AG10803 (cell line): ENCODE results near the gene SLC2A5.
A peak's percentile ranks its signal among the peaks of the same experiment; 100 is the strongest.

Source experiments
- DNase-seq: peaks from one replicate; pipeline ENCODE4 v3.0.0; 2010; ENCODE audit warnings: low read depth
- H3K4me3 ChIP-seq: 2 replicates; pipeline ENCODE4 v1.5.1; 2011; ENCODE audit warnings: mild to moderate bottlenecking, low read length, control low read depth
- TF ChIP-seq, protein P1 (sequence below): conservative IDR thresholded peaks from 2 replicates; pipeline ENCODE4 v1.5.1; 2011; ENCODE audit warnings: mild to moderate bottlenecking, low read length, control low read depth, inconsistent platforms

The SLC2A5 gene

DNA sequence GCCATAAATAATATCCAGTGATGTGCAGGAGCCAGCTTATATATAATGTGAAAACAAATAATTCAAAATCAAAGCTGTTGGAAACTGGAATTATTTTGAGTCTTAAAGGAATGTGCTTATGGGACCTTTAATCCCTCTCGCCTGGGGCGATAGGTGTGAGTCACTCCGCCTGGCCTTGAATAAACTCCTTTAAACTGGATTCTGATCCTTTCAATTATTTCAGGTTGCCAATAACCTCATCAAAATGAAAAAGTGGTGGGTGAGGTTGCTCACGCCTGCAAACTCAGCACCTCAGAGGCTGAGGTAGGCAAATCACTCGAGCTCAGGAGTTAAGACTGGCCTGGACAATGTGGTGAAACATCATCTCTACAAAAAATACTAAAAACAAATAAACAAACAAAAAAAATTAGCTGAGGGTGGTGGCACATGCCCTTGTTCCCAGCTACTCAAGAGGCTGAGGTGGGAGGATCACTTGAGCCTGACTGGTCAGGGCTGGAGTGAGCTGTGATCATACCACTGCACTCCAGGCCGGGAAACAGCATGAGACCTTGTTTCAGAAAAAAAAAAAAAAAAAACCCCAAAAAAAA, 11.4 kb upstream of the SLC2A5 start:
- no peak overlapping the region for H3K4me3 ChIP-seq
- TF ChIP-seq, protein P1, sequence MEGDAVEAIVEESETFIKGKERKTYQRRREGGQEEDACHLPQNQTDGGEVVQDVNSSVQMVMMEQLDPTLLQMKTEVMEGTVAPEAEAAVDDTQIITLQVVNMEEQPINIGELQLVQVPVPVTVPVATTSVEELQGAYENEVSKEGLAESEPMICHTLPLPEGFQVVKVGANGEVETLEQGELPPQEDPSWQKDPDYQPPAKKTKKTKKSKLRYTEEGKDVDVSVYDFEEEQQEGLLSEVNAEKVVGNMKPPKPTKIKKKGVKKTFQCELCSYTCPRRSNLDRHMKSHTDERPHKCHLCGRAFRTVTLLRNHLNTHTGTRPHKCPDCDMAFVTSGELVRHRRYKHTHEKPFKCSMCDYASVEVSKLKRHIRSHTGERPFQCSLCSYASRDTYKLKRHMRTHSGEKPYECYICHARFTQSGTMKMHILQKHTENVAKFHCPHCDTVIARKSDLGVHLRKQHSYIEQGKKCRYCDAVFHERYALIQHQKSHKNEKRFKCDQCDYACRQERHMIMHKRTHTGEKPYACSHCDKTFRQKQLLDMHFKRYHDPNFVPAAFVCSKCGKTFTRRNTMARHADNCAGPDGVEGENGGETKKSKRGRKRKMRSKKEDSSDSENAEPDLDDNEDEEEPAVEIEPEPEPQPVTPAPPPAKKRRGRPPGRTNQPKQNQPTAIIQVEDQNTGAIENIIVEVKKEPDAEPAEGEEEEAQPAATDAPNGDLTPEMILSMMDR: no peak
- DNase-seq: no peak

DNA sequence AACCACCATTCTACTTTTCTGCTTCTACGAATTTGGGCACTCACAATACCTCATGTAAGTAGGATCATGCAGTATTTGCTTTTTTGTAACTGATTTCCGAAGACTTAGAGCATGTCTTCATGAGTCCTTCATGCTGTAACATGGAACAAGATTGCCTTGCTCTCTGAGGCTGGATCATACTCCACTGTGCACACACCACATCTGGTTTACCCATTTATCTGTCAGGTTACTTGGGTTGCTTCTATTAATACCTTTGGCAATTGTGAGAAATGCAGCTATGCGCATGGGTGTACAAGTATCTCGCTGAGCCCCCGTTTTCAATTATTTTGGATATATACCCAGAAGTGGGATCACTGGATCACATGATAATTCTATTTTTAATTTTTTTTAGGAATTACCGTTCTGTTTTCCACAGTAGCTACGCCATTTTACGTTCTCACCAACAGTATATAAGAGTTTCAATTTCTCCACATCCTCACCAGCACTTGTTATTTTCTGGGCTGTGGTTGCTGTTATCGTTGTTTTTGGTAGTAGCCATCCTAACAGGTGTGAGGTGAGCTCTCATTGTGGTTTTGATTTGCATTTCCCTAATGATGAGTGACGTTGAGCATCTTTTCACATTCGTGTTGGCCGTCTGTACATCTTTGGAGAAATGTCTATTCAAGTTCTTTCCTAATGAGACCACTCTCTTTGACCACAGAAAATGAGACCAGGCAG, 10.7 kb upstream of the SLC2A5 start:
- TF ChIP-seq, protein P1: no peak
- no peak overlapping the region for H3K4me3 ChIP-seq
- DNase-seq: no peak

DNA sequence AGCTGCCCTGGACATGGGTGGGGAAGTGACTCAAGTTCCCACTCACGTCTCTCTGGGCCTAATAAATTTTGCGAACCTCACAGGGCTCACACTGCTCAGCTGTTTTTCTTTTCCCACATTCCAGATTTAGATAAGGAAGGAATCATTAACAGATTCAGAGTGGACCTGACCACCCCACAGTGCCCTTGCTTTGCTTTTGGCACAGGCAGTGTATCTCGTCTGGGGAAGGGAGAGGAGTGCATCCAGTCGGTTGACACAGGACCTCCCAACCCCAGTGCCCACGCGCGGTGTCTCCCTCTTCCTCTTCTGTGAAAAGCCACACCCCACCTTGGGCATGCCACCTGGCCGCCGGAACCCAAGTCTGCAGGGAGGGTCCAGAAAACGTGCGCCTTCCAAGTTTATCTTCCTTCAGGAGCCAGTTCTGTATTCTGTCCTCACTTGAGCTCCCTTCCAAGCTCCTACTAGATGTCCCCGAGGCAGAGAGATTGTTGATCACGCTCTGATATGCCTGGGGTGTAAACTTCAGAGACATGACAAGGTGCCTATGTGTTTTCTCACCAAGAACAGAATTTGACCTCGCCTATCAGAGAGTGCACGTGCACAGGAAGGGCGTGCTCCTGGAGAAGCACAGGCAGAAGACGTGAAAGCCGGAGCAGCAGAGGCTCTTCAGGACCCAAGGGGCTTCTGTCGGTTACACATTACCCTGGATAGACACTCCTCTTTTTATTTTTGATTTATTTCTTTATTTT, 9.5 kb upstream of the SLC2A5 start:
- no peak overlapping the region for H3K4me3 ChIP-seq
- TF ChIP-seq, protein P1: no peak
- DNase-seq: no peak

DNA sequence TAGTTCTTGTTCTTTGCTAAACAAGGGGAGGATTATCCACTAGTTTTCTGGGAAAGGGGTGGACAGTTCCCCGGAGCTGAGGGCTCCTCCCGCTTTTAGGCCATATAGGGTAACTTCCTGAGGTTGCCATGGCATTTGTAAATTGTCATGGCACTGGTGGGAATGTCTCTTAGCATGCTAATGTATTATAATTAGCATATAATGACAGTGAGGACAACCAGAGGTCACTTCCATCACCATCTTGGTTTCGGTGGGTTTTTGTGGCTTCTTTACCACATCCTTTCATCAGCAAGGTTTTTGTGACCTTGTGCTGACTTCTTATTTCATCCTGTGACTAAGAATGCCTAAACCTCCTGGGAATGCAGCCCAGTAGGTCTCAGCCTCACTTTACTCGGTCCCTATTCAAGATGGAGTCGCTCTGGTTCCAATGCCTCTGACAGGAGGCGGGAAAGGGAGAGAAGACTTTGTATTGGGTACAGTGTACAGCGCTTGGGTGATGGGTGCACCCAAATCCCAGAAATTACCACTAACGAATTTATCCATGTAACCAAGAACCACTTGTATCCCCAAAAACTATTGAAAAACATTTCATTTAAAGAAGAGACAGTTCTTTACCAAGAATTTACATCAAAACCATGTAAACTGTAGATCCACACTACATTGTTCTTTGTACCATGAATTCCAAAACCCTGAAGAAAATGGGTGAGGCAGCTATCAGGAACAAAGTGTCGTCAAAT, 8.7 kb upstream of the SLC2A5 start:
- DNase-seq: peak; percentile 47
- no peak overlapping the region for H3K4me3 ChIP-seq
- TF ChIP-seq, protein P1: no peak

DNA sequence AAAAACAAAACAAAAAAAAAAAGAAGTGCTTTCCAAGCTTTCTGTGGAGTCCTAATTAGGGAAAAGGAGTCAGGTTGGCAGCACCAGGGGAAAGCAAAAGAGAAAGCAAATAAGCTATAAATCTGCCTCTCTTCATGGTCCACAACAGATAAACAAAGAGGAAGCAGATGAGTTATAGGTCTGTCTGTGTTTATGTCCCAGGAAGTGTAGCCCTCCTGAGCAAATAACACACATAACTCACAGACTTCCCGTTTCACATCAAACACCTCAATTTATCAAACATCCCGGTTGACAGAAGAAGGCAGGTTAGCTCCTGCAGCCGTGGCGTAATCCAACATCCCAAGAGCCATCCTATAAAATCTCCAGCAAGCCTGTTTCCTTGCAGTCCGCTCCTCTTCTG, 5.6 kb upstream of the SLC2A5 start:
- DNase-seq: no peak
- H3K4me3 ChIP-seq: no peak overlapping the region
- TF ChIP-seq, protein P1: no peak

DNA sequence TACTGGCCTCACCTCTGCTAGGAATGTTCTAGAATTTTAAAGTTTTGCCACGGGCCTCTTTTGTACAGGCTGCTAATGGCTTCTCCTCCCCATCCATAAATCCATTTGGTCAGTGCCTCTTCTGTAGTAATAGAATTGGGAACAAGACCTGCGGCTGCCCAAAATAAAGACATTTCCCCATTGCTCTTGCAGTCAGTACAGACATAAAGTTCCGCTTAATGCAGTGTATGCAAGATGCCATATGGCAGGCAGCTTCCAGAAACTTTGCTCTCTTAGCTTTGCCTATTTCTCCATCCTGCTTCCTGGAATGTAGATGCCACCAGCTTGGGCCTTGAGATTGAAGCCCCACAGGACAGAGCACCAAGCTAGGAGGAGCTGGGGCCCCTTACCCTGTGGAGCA, 3.7 kb upstream of the SLC2A5 start:
- DNase-seq: no peak
- H3K4me3 ChIP-seq: no peak overlapping the region
- TF ChIP-seq, protein P1: no peak
